HG02759 (cell line): ENCODE data around the gene SLC22A4.

Source experiments
- ATAC-seq: cut with Tn5 transposase; IDR thresholded peaks from one replicate; pipeline ENCODE4 v1.9.1; 2021; ENCODE audit warnings: mild to moderate bottlenecking, moderate library complexity; ENCODE audit not compliant: unreplicated experiment

SLC22A4 gene

GRCh38 chr5:132262882-132263547, 31.2 kb upstream of the SLC22A4 start:
- no peak for ATAC-seq

- ATAC-seq = no peak
Observed at GRCh38 chr5:132263548-132264261, 30.5 kb upstream of the SLC22A4 start.

GRCh38 chr5:132264546-132265335, 29.5 kb upstream of the SLC22A4 start:
- no peak for ATAC-seq

- ATAC-seq = no peak
Observed at GRCh38 chr5:132265336-132266030, 28.7 kb upstream of the SLC22A4 start.

GRCh38 chr5:132266031-132266835, 28.0 kb upstream of the SLC22A4 start:
- ATAC-seq = no peak

GRCh38 chr5:132266836-132267160, 27.4 kb upstream of the SLC22A4 start:
- no peak for ATAC-seq

GRCh38 chr5:132267166-132267739, 26.9 kb upstream of the SLC22A4 start:
- no peak for ATAC-seq

- peak; percentile 40 for ATAC-seq
Observed at GRCh38 chr5:132267931-132268768, 26.0 kb upstream of the SLC22A4 start.

GRCh38 chr5:132268769-132269551, 25.2 kb upstream of the SLC22A4 start:
- peak; percentile 76 for ATAC-seq

GRCh38 chr5:132269635-132270334, 24.4 kb upstream of the SLC22A4 start:
- no peak for ATAC-seq

- ATAC-seq = no peak
Observed at GRCh38 chr5:132270335-132270665, 23.9 kb upstream of the SLC22A4 start.

- no peak for ATAC-seq
Observed at GRCh38 chr5:132270706-132271105, 23.5 kb upstream of the SLC22A4 start.

GRCh38 chr5:132271251-132272246, 22.6 kb upstream of the SLC22A4 start:
- ATAC-seq = no peak

- ATAC-seq = no peak
Observed at GRCh38 chr5:132272311-132273210, 21.6 kb upstream of the SLC22A4 start.

- ATAC-seq = no peak
Observed at GRCh38 chr5:132273631-132274030, 20.6 kb upstream of the SLC22A4 start.
